Progenitor cell of endocrine pancreas (in vitro differentiated cells): ENCODE results near the gene TMTC4. TPM values are rescaled to one million over a fixed set of nuclear protein-coding genes. Genes with fewer than 3 reads are reported as not detected.

Source experiments
- DNase-seq: peaks from one replicate; pipeline ENCODE4 v3.0.0; 2021; ENCODE audit warnings: low spot score; ENCODE audit not compliant: unreplicated experiment
- H3K27ac Mint-ChIP-seq: 2 replicates; pipeline ENCODE4 v1.8.0; 2021; ENCODE audit warnings: mild to moderate bottlenecking, moderate library complexity, mixed read lengths
- H3K27me3 Mint-ChIP-seq: 2 replicates; pipeline ENCODE4 v1.8.0; 2021; ENCODE audit warnings: mixed read lengths
- H3K36me3 Mint-ChIP-seq: 2 replicates; pipeline ENCODE4 v1.8.0; 2022; ENCODE audit warnings: mixed read lengths; ENCODE audit not compliant: insufficient read depth
- H3K4me1 Mint-ChIP-seq: 2 replicates; pipeline ENCODE4 v1.8.0; 2021; ENCODE audit warnings: low read depth, mixed read lengths
- H3K4me3 Mint-ChIP-seq: 2 replicates; pipeline ENCODE4 v1.8.0; 2021; ENCODE audit warnings: low read depth, mild to moderate bottlenecking, moderate library complexity, mixed read lengths
- H3K9me3 Mint-ChIP-seq: 2 replicates; pipeline ENCODE4 v1.8.0; 2021; ENCODE audit warnings: low read depth, mixed read lengths
- total RNA-seq: library from RNA; stranded (reverse); gene quantifications from 2 replicates; pipeline ENCODE4 v1.2.1, GENCODE V29; 2021
- TF ChIP-seq, protein P1 (sequence below): fragments of 200-600 bp; sonication (generic); IDR thresholded peaks from one replicate; pipeline ENCODE4 v1.5.0; 2021; ENCODE audit warnings: antibody characterized with exemption, mild to moderate bottlenecking; ENCODE audit not compliant: unreplicated experiment

Gene TMTC4
- total RNA-seq, 1 donor from 2014 or later: 52.7 TPM

GRCh38 chr13:100659578-100659977, 15.0 kb downstream of the TMTC4 start:
- Mint-ChIP-seq H3K36me3 (peaks cover 27% of the 10 kb centered on the region), H3K9me3 (no peaks in the 10 kb centered on the region)

DNA sequence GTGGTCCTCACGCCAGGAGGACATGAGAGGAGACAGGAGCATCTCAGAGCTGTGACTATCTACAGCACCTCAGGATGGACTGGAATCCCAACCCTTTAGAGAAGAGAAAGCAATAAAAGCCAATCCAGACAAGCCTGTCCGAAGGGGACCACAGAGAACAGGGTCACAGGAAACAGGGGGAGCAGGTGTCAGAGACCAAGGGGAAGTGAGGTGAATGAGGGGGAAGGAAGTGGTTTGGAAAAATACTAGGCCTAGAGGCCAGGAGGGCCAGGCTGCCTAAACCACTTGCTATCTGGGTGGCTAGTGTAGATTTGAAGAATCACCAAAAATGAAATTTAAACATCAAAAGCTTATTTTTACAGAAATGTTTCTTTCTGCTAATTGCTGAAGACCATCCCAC, 16.2 kb downstream of the TMTC4 start:
- H3K4me1 Mint-ChIP-seq: no peaks in the 10 kb centered on the region
- H3K9me3 Mint-ChIP-seq: no peaks in the 10 kb centered on the region
- H3K27ac Mint-ChIP-seq: no peak overlapping the region
- H3K36me3 Mint-ChIP-seq: peaks cover 31% of the 10 kb centered on the region
- H3K27me3 Mint-ChIP-seq: no peaks in the 10 kb centered on the region
- DNase-seq: no peak
- H3K4me3 Mint-ChIP-seq: no peak overlapping the region
- TF ChIP-seq, protein P1, sequence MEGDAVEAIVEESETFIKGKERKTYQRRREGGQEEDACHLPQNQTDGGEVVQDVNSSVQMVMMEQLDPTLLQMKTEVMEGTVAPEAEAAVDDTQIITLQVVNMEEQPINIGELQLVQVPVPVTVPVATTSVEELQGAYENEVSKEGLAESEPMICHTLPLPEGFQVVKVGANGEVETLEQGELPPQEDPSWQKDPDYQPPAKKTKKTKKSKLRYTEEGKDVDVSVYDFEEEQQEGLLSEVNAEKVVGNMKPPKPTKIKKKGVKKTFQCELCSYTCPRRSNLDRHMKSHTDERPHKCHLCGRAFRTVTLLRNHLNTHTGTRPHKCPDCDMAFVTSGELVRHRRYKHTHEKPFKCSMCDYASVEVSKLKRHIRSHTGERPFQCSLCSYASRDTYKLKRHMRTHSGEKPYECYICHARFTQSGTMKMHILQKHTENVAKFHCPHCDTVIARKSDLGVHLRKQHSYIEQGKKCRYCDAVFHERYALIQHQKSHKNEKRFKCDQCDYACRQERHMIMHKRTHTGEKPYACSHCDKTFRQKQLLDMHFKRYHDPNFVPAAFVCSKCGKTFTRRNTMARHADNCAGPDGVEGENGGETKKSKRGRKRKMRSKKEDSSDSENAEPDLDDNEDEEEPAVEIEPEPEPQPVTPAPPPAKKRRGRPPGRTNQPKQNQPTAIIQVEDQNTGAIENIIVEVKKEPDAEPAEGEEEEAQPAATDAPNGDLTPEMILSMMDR: no peak

More at GRCh38 chr13:100659578-100659977, 15.0 kb downstream of the TMTC4 start:
- no peak overlapping the region for H3K27ac Mint-ChIP-seq
- no peaks in the 10 kb centered on the region for H3K27me3 Mint-ChIP-seq
- H3K4me1 Mint-ChIP-seq: no peaks in the 10 kb centered on the region
- DNase-seq: no peak
- TF ChIP-seq, protein P1: no peak
- no peak overlapping the region for H3K4me3 Mint-ChIP-seq

DNA sequence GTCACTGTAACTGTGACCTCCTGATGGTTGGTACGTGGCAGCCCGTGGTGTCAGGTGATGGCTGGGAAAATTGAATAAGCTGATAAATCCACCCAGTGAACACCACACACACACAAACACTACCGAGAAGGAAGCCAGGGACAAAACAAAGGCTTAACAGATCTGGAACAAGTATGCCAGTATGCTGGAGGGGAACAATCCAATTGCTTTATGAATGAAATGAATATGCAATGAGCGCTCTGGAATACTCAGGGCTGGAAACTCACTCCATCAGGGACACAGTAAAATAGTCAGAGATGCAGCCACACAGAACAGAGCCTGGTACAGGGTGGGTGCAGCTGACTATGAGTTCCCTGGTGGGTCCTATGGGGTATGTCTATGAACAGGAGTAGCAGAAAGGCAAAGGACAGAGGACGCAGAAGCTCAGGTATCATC, 16.7 kb downstream of the TMTC4 start:
- Mint-ChIP-seq H3K4me1 (no peaks in the 10 kb centered on the region), H3K27ac (no peak overlapping the region), H3K4me3 (no peak overlapping the region), H3K27me3 (no peaks in the 10 kb centered on the region), H3K9me3 (no peaks in the 10 kb centered on the region), H3K36me3 (peaks cover 32% of the 10 kb centered on the region)
- DNase-seq: no peak
- TF ChIP-seq, protein P1: no peak

GRCh38 chr13:100652510-100652909, 22.1 kb downstream of the TMTC4 start:
- no peak for DNase-seq
- Mint-ChIP-seq H3K27me3 (no peaks in the 10 kb centered on the region), H3K4me3 (no peak overlapping the region), H3K9me3 (no peaks in the 10 kb centered on the region), H3K4me1 (no peaks in the 10 kb centered on the region), H3K36me3 (peaks cover 20% of the 10 kb centered on the region), H3K27ac (no peak overlapping the region)
- TF ChIP-seq, protein P1: no peak

GRCh38 chr13:100650326-100650725, 24.3 kb downstream of the TMTC4 start:
- TF ChIP-seq, protein P1: no peak
- no peaks in the 10 kb centered on the region for H3K27me3 Mint-ChIP-seq
- no peaks in the 10 kb centered on the region for H3K9me3 Mint-ChIP-seq
- no peak overlapping the region for H3K27ac Mint-ChIP-seq
- H3K4me1 Mint-ChIP-seq: peaks cover 5% of the 10 kb centered on the region
- no peak overlapping the region for H3K4me3 Mint-ChIP-seq
- no peak for DNase-seq
- peaks cover 14% of the 10 kb centered on the region for H3K36me3 Mint-ChIP-seq
